ENCODE results near the gene TMEM198. TPM values are rescaled to one million over a fixed set of nuclear protein-coding genes. Genes with fewer than 3 reads are reported as not detected.

Gene TMEM198
- total RNA-seq, 2 donors from 2014 or later = 1.8 to 4.3 TPM

DNA sequence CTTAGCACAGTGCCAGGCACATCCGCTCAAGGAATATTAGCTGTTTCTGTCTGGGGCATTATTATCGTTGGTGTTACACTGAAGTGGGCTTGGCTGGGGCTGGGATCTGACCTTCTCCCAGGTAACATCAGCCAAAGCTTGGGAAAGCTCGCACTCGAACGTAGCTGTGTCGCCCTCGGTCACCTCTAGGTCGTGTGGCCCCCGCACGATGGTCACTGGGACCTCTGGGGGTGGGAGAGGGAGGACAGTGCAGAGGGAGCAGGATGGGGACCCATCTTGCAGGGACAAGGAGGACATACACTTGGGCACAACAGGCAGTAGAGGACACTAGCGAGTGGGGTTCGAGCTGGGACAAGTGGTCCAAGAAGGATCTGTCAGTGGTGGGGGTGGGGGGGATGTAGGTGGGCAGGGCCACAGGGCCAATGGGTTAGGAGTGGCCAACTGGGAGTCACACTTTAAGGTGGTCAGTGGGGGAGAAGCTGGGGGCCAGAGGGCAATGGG, 9.7 kb downstream of the TMEM198 start:
- Histone ChIP-seq H3K4me3 (no peak overlapping the region), H3K27ac (no peak overlapping the region), H3K4me1 (peaks cover 0 to 19% of the 10 kb centered on the region in 2 donors), H3K27me3 (no peaks in the 10 kb centered on the region), H3K36me3 (peaks cover 15% of the 10 kb centered on the region), H3K9me3 (no peaks in the 10 kb centered on the region)
- TF ChIP-seq, protein P1, sequence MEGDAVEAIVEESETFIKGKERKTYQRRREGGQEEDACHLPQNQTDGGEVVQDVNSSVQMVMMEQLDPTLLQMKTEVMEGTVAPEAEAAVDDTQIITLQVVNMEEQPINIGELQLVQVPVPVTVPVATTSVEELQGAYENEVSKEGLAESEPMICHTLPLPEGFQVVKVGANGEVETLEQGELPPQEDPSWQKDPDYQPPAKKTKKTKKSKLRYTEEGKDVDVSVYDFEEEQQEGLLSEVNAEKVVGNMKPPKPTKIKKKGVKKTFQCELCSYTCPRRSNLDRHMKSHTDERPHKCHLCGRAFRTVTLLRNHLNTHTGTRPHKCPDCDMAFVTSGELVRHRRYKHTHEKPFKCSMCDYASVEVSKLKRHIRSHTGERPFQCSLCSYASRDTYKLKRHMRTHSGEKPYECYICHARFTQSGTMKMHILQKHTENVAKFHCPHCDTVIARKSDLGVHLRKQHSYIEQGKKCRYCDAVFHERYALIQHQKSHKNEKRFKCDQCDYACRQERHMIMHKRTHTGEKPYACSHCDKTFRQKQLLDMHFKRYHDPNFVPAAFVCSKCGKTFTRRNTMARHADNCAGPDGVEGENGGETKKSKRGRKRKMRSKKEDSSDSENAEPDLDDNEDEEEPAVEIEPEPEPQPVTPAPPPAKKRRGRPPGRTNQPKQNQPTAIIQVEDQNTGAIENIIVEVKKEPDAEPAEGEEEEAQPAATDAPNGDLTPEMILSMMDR (IDR thresholded peaks at IDR 0.05) = no peak
- DNase-seq (ENCODE audit: low spot score) = no peak

DNA sequence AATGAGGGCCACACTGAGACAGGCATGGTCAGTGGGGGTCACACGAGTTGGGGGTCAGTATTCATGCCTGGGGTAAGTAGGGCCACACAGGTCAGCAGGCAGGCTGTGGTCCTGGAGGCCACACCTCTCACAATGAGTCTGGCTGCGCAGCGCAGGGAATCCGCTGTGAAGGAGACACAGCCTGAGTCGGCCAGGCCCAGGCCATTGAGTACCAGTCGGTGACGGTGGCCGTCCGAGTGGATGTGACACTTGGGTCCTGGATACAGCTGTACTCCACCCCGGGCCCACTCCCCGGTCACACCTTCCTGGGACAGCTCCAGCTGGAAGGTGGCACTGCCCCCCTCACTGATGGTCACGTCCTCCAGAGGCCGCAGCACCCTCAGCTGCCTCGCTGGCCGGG, 10.5 kb downstream of the TMEM198 start:
- no peak overlapping the region for H3K27ac ChIP-seq
- peaks cover 15% of the 10 kb centered on the region for H3K36me3 ChIP-seq
- no peak overlapping the region for H3K4me3 ChIP-seq
- TF ChIP-seq, protein P1 (IDR thresholded peaks at IDR 0.05) = no peak
- no peaks in the 10 kb centered on the region for H3K9me3 ChIP-seq
- H3K27me3 ChIP-seq = no peaks in the 10 kb centered on the region
- no peak for DNase-seq (ENCODE audit: low spot score)
- peaks cover 0 to 19% of the 10 kb centered on the region in 2 donors for H3K4me1 ChIP-seq

DNA sequence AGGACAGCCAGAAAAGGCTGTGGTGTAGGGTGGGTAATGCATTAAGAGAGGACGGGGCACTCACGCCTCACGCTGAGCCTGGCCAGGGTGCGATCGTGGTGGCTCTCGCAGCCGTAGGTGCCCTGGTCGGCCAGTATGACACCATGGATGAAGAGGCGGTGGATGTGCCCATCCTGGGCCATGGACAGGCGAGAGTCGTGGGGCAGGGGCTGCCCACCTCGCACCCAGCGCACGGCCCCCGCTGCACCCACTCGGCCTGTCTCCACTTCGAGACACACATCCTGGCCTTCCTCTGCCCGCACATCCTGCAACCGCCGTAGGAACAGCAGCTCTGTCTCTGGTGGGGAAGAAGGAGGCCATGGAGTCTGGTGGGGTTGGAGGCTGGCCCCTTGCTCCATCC, 12.1 kb downstream of the TMEM198 start:
- Histone ChIP-seq H3K4me3 (no peak overlapping the region), H3K9me3 (no peaks in the 10 kb centered on the region), H3K27ac (no peak overlapping the region), H3K4me1 (peaks cover 0 to 28% of the 10 kb centered on the region in 2 donors), H3K27me3 (no peaks in the 10 kb centered on the region), H3K36me3 (peaks cover 15% of the 10 kb centered on the region)
- no peak for DNase-seq (ENCODE audit: low spot score)
- TF ChIP-seq, protein P1 (IDR thresholded peaks at IDR 0.05) = no peak

DNA sequence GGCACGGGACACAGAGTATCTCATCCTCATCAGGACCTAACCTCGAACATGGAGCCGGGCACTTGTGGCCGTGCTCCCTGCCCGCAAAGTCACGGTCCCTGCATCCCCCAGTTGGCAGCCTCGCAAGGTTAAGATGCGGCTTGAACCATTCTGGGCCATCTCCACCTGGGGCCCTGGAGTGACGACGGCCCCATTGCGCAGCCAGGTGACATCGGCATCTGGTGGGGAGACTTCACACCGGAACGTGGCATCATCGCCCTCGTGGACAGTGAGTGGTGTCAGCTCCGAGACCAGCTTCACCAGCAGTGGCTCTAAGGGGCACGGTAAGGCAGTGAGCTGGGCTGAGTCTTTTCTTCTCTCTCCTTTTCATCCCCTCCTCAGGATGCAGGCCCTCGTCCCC, 12.6 kb downstream of the TMEM198 start:
- DNase-seq (ENCODE audit: low spot score) = no peak
- H3K27me3 ChIP-seq = no peaks in the 10 kb centered on the region
- no peak overlapping the region for H3K27ac ChIP-seq
- no peaks in the 10 kb centered on the region for H3K9me3 ChIP-seq
- TF ChIP-seq, protein P1 (IDR thresholded peaks at IDR 0.05) = no peak
- H3K36me3 ChIP-seq = peaks cover 16% of the 10 kb centered on the region
- H3K4me3 ChIP-seq = no peak overlapping the region
- peaks cover 0 to 28% of the 10 kb centered on the region in 2 donors for H3K4me1 ChIP-seq

DNA sequence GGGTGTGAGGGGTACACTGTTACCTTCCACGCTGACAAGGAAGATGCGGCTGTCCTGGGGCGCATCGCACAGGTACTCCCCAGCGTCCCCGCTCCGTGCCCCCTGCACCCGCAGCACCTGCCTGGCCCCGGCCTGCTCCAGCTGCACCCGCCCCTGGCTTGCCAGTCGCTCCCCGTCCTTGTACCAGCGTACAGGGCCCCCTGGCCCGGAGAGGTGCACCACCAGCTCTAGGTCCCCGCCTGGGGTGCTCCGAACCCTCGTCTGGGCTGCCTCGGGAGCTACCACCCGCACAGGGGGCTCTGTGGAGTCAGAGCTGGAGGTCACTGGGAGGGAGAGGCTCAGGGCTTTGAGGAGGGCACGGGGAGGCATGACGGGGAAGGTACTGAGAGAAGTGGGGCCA, 13.5 kb downstream of the TMEM198 start:
- Histone ChIP-seq H3K36me3 (peaks cover 25% of the 10 kb centered on the region), H3K4me1 (peaks cover 0 to 19% of the 10 kb centered on the region in 2 donors), H3K9me3 (no peaks in the 10 kb centered on the region), H3K27me3 (no peaks in the 10 kb centered on the region), H3K27ac (no peak overlapping the region), H3K4me3 (no peak overlapping the region)
- DNase-seq (ENCODE audit: low spot score) = no peak
- TF ChIP-seq, protein P1 (IDR thresholded peaks at IDR 0.05) = no peak
